Fibroblast of pulmonary artery (primary cell): ENCODE measurements around the gene EIF4E1B.

ENCODE experiments used
- DNase-seq: peaks from one replicate; pipeline ENCODE4 v3.0.0-alpha.2; 2010; ENCODE audit warnings: low read depth
- H3K4me3 ChIP-seq: replicated peaks from 2 replicates; pipeline ENCODE4 v1.5.1; 2011; ENCODE audit warnings: low read depth, mild to moderate bottlenecking, control low read depth, low read length, moderate library complexity
- TF ChIP-seq, protein P1 (sequence below): IDR thresholded peaks from 2 replicates; pipeline ENCODE4 v1.5.1; 2011; ENCODE audit warnings: mild to moderate bottlenecking, control low read depth, low read length, inconsistent platforms; ENCODE audit errors: missing control alignments

Gene EIF4E1B

DNA sequence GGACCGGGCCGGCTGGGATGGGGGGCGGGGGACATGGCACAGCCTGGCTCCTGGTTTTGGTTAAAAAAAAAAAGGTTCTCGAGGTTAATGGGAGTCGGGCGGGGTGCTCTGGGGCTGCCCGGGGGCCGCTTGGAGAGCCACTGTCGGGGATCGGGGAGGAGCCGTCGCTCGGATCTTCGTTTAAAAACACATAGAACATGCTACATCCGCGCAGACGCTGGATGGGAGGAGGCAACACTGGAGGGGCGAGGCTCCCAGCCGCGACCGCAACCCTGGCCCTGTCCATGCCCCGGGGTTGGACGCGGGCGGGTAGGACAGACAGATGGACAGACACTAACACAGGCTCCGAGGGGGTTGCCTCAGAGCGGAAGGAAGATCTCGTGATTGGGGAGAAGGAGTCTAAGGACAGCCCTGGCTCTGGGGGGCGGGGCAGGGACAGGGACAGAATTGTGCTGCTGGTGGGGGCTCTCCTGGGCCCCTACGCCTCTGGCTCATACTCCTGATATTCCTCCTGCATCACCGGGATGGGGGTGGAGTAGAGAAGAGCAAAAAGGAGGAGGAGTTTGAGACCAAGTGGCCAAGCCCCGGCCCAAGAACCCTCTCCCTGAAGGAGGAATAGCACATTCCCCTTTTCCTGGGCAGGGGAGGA lies 10.0 kb upstream of the EIF4E1B start:
- DNase-seq, result no peak
- H3K4me3 ChIP-seq, result peak overlapping the region; percentile 10
- TF ChIP-seq, protein P1, sequence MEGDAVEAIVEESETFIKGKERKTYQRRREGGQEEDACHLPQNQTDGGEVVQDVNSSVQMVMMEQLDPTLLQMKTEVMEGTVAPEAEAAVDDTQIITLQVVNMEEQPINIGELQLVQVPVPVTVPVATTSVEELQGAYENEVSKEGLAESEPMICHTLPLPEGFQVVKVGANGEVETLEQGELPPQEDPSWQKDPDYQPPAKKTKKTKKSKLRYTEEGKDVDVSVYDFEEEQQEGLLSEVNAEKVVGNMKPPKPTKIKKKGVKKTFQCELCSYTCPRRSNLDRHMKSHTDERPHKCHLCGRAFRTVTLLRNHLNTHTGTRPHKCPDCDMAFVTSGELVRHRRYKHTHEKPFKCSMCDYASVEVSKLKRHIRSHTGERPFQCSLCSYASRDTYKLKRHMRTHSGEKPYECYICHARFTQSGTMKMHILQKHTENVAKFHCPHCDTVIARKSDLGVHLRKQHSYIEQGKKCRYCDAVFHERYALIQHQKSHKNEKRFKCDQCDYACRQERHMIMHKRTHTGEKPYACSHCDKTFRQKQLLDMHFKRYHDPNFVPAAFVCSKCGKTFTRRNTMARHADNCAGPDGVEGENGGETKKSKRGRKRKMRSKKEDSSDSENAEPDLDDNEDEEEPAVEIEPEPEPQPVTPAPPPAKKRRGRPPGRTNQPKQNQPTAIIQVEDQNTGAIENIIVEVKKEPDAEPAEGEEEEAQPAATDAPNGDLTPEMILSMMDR, result no peak

DNA sequence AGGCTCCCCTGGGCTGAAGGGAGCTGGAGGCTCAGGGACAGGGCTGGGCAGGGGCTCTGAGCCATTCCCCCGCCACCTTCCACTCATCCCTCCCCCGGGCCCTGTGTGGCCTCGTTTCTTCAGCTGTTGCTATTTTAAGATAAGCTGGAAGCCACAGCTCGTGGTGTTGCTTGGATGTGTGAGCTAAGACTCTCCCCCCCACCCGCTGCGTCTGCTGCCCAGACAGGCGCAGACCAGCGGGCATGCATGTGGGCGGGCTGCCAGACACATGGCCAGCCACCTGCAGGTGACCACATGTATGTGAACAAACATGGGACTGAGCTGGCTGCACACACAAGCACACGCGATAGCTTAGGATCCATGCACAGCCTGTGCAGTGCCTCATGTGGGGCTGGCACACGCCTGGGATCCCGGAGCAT lies 8.8 kb upstream of the EIF4E1B start:
- TF ChIP-seq, protein P1, result no peak
- no peak for DNase-seq
- no peak overlapping the region for H3K4me3 ChIP-seq

DNA sequence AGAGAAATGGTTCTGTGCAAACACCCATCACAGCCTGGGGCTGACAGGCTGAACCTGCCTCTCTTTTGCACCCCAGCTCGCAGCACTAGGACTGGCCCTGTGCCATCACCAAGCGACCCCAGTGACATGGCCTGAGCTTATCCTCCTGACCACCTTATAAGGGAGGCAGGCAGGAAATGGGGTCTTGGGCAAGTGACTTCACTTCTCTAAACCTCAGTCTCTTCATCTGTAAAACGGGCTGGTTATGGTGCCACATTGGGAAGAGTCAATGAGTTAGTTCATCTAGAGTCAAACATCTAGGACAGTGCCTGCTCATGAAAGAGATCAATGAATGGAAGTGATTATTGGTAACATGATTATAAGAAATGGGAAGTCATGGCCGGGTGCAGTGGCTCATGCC lies 6.3 kb upstream of the EIF4E1B start:
- H3K4me3 ChIP-seq, result no peak overlapping the region
- DNase-seq, result no peak
- TF ChIP-seq, protein P1, result no peak

DNA sequence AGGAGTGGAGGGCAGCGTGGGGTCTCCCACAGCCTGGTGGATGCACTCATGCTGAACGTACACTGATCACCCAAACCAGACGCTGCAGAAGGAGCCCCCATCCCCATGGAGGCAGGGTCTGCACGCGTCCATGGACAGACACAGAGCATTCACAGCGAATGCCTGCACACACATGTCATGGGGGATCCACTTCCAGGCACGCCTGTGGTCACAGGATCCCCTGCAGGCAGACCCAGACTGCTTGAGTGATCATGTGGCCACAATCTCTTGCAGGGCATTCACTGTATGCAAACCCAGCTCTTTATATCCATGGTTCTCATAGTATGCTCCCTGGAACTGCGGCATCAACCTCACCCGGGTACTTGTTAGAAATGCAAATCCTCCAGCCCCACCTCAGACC lies 5.5 kb upstream of the EIF4E1B start:
- H3K4me3 ChIP-seq, result no peak overlapping the region
- TF ChIP-seq, protein P1, result no peak
- no peak for DNase-seq

DNA sequence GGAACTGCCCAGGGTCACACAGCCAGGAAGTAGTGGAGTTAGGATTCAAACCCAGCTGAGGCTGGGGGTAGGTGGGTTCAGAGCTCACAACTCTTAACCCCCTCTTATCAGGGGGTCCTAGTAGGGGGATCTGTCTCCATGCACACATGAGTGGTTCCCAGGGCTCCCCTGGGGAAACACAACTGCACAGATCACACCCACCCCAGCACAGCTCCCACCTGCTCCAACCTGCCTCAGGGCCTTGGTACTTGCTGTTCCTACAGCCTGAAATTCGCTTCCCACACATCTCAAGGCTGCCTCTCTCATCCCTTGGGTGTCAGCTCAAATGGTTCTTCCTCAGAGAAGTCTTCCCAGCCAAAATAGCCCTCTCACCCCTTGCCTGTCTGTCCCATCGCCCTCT lies 5.0 kb upstream of the EIF4E1B start:
- no peak overlapping the region for H3K4me3 ChIP-seq
- TF ChIP-seq, protein P1, result no peak
- DNase-seq, result no peak

DNA sequence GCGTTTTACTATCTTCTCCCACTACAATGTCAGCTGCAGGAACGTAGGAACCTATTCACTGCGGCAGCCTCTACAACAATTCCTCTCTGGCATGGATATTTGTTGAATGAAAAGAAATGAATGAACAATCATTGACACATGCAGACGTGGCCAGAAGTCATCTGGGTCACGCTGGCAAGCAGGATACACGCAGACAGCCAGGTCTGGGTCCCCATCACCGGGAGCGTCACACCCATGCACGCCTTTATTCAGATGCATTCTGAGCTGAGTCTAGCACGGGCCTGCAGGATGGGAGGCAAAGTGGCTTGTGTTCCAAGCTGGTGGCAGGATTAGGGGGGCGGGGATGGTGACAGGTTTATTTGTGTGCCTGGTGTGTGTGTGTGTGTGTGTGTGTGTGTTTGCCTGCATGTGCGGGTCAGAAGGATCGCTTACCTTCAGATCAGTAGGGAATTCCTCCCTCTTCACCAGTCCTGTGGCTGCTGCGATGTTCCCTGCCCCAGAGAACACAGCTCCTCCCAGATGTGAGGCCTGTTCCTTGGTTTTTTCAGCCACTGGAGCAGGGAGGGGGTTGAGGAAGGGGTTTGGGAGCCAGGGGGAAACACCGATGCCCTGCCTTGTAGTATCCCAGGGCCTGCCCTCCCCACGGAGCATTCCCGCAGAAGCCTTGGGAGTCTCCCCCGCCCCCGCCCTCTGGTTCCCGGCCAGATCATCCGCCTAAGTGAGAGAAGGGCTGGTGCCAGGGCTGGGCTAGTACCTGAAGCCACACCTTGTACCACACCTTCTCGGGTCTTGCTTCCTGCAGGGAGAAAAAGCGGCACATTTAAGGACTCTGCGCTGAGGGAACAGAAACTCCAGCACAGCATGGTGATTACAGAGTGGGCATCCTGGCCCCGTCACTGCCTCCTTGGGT lies 4.3 kb upstream of the EIF4E1B start:
- TF ChIP-seq, protein P1, result no peak
- no peak overlapping the region for H3K4me3 ChIP-seq
- DNase-seq, result no peak
